HUES48 (cell line): ENCODE data around the gene AMN1.
"Not testable (repeated sequence)": the region's sequence is repeated elsewhere in the genome, so short reads cannot be mapped to it uniquely, and the experiment has no call there.

ENCODE experiments used
- H3K27ac ChIP-seq: one replicate; pipeline ENCODE4 v1.7.0; 2013; ENCODE audit warnings: low read depth, low read length, inconsistent platforms
- H3K27me3 ChIP-seq: 2 replicates; pipeline ENCODE4 v1.6.1; 2013; ENCODE audit warnings: mild to moderate bottlenecking, low read length; ENCODE audit not compliant: control insufficient read depth, insufficient read depth
- H3K36me3 ChIP-seq: 2 replicates; pipeline ENCODE4 v1.6.1; 2013; ENCODE audit warnings: low read length; ENCODE audit not compliant: control insufficient read depth, insufficient read depth
- H3K4me1 ChIP-seq: 2 replicates; pipeline ENCODE4 v1.6.1; 2013; ENCODE audit warnings: mild to moderate bottlenecking, low read length; ENCODE audit not compliant: control insufficient read depth, insufficient read depth
- H3K4me3 ChIP-seq: 2 replicates; pipeline ENCODE4 v1.5.1; 2013; ENCODE audit warnings: mild to moderate bottlenecking, low read depth, low read length
- H3K9ac ChIP-seq: 2 replicates; pipeline ENCODE4 v1.6.1; 2013; ENCODE audit warnings: mild to moderate bottlenecking, low read depth, low read length, moderate library complexity
- H3K9me3 ChIP-seq: 2 replicates; pipeline ENCODE4 v1.6.1; 2013; ENCODE audit warnings: low read length; ENCODE audit not compliant: control insufficient read depth, insufficient read depth

The AMN1 gene

DNA sequence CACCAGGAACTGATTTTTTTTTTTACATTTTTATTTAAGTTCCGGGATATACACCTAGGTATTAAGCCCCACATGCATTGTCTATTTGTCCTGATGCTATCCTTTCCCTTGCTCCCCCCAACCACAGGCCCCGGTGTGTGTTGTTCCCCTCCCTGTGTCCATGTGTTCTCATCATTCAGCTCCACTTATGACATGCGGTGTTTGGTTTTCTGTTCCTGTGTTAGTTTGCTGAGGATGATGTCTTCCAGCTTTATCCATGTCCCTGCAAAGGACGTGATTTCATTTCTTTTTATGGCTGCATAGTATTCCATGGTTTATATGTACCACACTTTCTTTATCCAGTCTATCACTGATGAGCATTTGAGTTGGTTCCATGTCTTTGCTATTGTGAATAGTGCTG lies 11.8 kb downstream of the AMN1 start:
- not testable (repeated sequence) for H3K9ac ChIP-seq

DNA sequence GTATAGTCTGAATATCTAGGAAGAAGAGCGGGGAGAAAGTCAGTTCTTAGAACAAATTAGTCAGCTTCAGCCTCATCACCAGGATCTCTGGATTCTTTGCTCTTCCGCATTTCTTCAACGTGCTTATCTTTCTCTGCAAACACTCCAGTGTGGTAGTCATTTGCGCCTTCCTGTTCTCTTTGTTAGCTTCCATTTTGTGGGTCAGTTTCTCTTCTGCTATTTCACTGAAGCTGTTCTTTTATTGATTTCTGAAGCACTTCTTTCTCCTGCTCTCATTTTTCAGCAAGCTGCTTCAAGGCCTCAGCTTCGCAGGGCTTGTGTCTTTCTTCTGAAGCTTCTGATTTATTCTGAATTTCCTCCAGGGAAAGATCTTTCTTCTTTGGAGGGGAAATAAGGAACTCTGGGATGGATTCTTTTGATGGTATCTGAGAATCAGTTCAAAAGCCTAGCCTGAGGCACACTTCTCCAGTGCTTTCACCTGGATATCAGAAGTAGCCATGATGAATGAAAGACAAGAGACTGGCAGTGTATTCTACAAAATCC lies 13.5 kb downstream of the AMN1 start:
- Histone ChIP-seq H3K4me3 (no peak overlapping the region), H3K9me3 (no peaks in the 10 kb centered on the region)

More for the DNA sequence above, 11.8 kb downstream of the AMN1 start:
- not testable (repeated sequence) for H3K9me3 ChIP-seq, H3K36me3 ChIP-seq, H3K27me3 ChIP-seq, H3K27ac ChIP-seq, H3K4me3 ChIP-seq
- peaks cover 11% of the 10 kb centered on the region; the same call in 1 of the 2 replicates for H3K4me1 ChIP-seq

DNA sequence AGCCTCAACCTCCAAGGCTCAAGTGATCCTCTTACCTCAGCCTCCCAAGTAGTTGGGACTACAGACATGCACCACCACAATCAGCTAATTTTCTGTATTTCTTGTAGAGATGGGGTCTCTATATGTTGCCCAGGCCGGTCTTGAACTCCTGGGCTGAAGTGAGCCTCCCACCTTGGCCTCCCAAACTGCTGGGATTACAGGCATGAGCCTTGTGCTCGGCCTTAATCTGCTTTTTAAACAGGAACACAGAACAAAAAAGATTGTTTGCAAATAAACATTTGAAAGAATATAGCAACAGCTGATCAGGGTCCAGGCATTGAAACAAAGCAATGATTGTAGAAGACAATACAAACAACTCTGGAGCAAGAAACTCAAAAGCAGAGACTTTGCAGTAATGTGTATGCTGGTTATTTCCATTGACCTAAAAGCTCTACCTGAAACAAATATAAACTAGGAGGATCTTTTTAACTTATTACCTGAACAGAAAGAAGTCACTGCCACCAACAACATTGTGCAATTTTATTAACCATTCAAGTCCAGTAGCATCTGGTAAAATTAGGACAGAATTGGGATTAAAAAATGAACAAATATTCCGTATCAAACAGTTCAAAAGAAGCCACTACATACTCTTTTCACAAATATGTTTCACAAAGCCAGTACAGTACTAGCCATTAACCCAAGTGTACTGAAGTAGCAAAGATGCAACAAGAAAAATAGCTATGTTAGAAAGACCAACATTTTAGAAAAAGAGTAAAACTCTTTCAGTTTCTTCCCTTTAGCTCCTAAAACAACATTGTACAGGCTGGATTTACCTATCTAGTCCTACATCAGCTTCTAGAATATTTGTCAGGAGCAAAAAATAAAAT lies 14.2 kb downstream of the AMN1 start:
- H3K27ac ChIP-seq, result no peak overlapping the region
- H3K4me3 ChIP-seq, result no peak overlapping the region
- no peaks in the 10 kb centered on the region for H3K36me3 ChIP-seq
- H3K27me3 ChIP-seq, result no peaks in the 10 kb centered on the region
- no peaks in the 10 kb centered on the region for H3K9me3 ChIP-seq
- no peak overlapping the region for H3K9ac ChIP-seq
- H3K4me1 ChIP-seq, result peaks cover 11% of the 10 kb centered on the region; the same call in 1 of the 2 replicates

More for the DNA sequence above, 13.5 kb downstream of the AMN1 start:
- H3K4me1 ChIP-seq, result peaks cover 11% of the 10 kb centered on the region; the same call in 1 of the 2 replicates
- no peaks in the 10 kb centered on the region for H3K36me3 ChIP-seq
- peak overlapping the region; percentile 59 for H3K27ac ChIP-seq
- H3K27me3 ChIP-seq, result no peaks in the 10 kb centered on the region
- no peak overlapping the region for H3K9ac ChIP-seq

DNA sequence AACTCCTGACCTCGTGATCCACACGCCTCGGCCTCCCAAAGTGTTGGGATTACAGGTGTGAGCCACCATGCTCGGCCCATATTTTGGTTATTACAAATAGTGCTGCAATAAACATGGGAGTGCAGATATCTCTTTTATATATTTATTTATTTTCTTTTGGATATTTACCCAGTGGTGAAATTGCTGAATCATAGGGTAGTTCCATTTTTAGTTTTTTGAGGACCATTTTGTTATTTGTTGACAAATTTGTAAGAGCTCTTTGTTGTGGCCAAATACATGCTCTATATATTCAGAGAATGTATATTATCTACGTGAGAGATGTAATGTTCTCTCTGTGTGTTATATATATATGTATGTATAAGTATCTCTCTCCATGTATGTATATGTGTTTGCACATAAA lies 15.9 kb downstream of the AMN1 start:
- Histone ChIP-seq H3K36me3 (no peaks in the 10 kb centered on the region), H3K27me3 (no peaks in the 10 kb centered on the region)

DNA sequence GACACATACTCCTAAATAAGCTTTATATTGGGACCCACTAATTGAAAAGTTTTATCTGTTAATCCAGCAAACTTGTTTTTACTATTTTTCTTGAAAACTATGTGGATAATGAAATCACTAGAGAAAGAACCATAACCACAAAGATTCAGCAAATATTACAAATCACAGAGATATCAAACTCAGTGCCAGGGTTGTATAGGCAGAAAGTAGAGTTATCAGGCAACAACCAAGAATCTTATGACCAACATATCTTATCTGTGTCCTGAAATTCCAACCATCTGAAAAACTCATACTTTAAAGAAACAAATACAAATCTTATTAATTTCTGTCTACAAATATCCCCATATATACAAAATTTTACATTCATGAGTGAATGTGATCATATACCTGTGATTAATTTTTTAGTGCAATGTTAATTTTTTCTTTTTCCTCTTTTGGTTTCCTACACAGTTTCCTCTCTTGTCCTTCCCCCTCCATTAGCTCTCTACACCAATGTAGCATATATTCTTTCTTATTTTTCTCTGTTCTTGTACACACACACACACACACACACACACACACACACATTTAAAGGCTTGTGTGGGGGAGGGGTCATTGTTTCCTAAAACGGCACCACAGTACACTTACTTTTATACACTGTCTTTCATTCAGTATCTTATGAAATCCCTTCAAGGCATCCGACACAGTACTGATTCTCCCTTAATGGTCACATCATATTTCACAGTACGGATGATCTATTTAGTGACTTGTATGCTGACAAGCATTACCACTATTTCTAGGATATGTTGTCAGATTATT lies 18.6 kb downstream of the AMN1 start:
- Histone ChIP-seq H3K4me3 (no peak overlapping the region), H3K9ac (no peak overlapping the region), H3K36me3 (no peaks in the 10 kb centered on the region), H3K27ac (no peak overlapping the region), H3K9me3 (no peaks in the 10 kb centered on the region), H3K27me3 (no peaks in the 10 kb centered on the region), H3K4me1 (0 out of 2 replicates have a peak, but pooled peaks cover 4% of the 10 kb centered on the region)

More for the DNA sequence above, 15.9 kb downstream of the AMN1 start:
- Histone ChIP-seq H3K9ac (no peak overlapping the region), H3K27ac (no peak overlapping the region), H3K9me3 (no peaks in the 10 kb centered on the region), H3K4me1 (0 out of 2 replicates have a peak, but pooled peaks cover 7% of the 10 kb centered on the region), H3K4me3 (no peak overlapping the region)

DNA sequence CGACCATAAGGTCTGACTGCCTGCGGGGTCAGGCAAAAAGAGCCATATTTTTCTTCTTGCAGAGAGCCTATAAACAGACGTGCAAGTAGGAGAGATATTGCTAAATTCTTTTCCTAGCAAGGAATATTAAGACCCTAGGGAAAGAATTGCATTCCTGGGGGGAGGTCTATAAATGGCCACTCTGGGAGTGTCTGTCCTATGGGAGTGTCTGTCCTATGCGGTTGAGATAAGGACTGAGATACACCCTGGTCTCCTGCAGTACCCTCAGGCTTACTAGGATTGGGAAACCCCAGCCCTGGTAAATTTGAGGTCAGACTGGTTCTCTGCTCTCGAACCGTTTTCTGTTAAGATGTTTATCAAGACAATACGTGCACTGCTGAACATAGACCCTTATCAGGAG lies 20.7 kb downstream of the AMN1 start:
- H3K9me3 ChIP-seq, H3K36me3 ChIP-seq, H3K4me1 ChIP-seq, H3K27ac ChIP-seq, H3K4me3 ChIP-seq, H3K27me3 ChIP-seq, H3K9ac ChIP-seq: not testable (repeated sequence)

DNA sequence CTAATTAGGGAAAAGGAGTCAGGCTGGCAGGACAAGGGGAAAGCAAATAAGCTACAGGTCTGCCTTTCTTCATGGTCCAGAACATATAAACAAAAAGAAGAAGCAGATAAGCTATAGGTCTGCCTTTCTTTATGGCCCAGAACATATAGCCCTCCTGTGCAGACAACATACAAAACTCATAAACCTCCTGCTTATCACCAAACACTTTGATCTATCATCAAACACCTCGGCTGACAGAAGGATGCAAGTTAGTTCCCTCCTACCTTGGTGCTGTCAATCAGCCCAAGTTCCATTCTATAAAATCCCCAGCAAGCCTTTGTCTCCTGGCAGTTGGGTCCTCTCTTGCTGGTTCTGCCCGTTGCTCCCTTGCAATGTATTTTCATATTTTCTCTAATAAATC lies 23.2 kb downstream of the AMN1 start:
- Histone ChIP-seq H3K27me3 (no peaks in the 10 kb centered on the region), H3K9ac (no peak overlapping the region), H3K9me3 (no peaks in the 10 kb centered on the region), H3K4me1 (no peaks in the 10 kb centered on the region), H3K27ac (no peak overlapping the region), H3K36me3 (no peaks in the 10 kb centered on the region), H3K4me3 (no peak overlapping the region)

GRCh38 chr12:31702047-31702446 lies 26.8 kb downstream of the AMN1 start:
- H3K4me3 ChIP-seq, result no peak overlapping the region
- H3K36me3 ChIP-seq, result peaks cover 3% of the 10 kb centered on the region; the same call in 1 of the 2 replicates
- no peaks in the 10 kb centered on the region for H3K9me3 ChIP-seq
- no peak overlapping the region for H3K9ac ChIP-seq
- no peak overlapping the region for H3K27ac ChIP-seq
- no peaks in the 10 kb centered on the region for H3K27me3 ChIP-seq
- no peaks in the 10 kb centered on the region for H3K4me1 ChIP-seq

DNA sequence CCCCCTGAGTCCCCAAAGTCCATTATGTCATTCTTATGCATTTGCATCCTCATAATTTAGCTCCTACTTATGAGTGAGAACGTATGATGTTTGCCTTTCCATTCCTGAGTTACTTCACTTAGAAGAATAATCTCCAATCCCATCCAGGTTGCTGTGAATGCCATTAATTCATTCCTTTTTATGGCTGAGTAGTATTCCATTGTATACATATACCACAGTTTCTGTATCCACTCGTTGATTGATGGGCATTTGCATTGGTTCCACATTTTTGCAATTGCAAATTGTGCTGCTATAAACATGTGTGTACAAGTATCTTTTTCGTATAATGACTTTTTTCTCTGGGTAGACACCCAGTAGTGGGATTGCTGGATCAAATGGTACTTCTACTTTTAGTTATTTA lies 38.9 kb downstream of the AMN1 start:
- H3K9ac ChIP-seq, H3K9me3 ChIP-seq: not testable (repeated sequence)

DNA sequence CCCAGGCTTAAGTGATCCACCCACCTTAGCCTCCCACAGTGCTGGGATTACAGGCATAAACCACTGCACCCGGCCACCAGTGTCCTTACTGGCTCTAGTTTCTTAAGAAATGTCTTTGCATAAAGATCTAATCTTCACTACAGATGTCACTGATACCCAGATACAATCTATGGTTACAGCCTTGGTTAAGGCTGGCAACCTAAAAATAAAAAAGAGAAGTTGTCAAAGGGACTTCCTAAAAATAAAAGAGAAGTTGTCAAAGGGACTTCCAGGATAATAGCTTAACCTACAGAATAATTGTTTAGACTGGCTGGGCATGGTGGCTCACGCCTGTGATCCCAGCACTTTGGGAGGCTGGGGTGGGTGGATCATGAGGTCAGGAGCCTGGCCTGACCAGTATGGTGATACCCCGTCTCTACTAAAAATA lies 41.7 kb downstream of the AMN1 start:
- H3K27ac ChIP-seq, result no peak overlapping the region
- no peaks in the 10 kb centered on the region for H3K36me3 ChIP-seq
- H3K9ac ChIP-seq, result no peak overlapping the region
- no peaks in the 10 kb centered on the region; the same call in 1 of the 2 replicates for H3K9me3 ChIP-seq
- no peaks in the 10 kb centered on the region for H3K4me1 ChIP-seq
- H3K4me3 ChIP-seq, result no peak overlapping the region
- H3K27me3 ChIP-seq, result no peaks in the 10 kb centered on the region

More for the DNA sequence above, 38.9 kb downstream of the AMN1 start:
- H3K4me3 ChIP-seq, H3K27me3 ChIP-seq, H3K27ac ChIP-seq, H3K4me1 ChIP-seq, H3K36me3 ChIP-seq: not testable (repeated sequence)
